T-helper 22 cell (primary cell): Measurements from ENCODE around the gene CDIPT.
A peak's percentile ranks its signal among the peaks of the same experiment; 100 is the strongest.
"Not testable (repeated sequence)": the region's sequence is repeated elsewhere in the genome, so short reads cannot be mapped to it uniquely, and the experiment has no call there.

Experiments used
- DNase-seq: peaks from one replicate; pipeline ENCODE4 v3.0.0-alpha.2; 2020; ENCODE audit warnings: low read depth

Gene CDIPT

GRCh38 chr16:29862884-29863668 is at the start of gene CDIPT:
CDIPT (minus strand) TSS chr16:29863226; CDS start chr16:29862857, 369 bp downstream.
- DNase-seq = peak; percentile 90

GRCh38 chr16:29912087-29912486 is 49.1 kb upstream of the CDIPT start:
- no peak for DNase-seq

GRCh38 chr16:29911676-29912010 is 48.6 kb upstream of the CDIPT start:
- DNase-seq = no peak

GRCh38 chr16:29910819-29911675 is 48.0 kb upstream of the CDIPT start:
- no peak for DNase-seq

- DNase-seq = not testable (repeated sequence)
Observed at GRCh38 chr16:29909851-29910250, 46.8 kb upstream of the CDIPT start.

GRCh38 chr16:29909391-29909790 is 46.4 kb upstream of the CDIPT start:
- no peak for DNase-seq

- DNase-seq = no peak
Observed at GRCh38 chr16:29908719-29909220, 45.7 kb upstream of the CDIPT start.

- no peak for DNase-seq
Observed at GRCh38 chr16:29907973-29908372, 44.9 kb upstream of the CDIPT start.

GRCh38 chr16:29906520-29907244 is 43.7 kb upstream of the CDIPT start:
- DNase-seq = no peak

- DNase-seq = no peak
Observed at GRCh38 chr16:29905668-29906067, 42.6 kb upstream of the CDIPT start.

GRCh38 chr16:29904947-29905346 is 41.9 kb upstream of the CDIPT start:
- no peak for DNase-seq

GRCh38 chr16:29903590-29903989 is 40.6 kb upstream of the CDIPT start:
- no peak for DNase-seq

- no peak for DNase-seq
Observed at GRCh38 chr16:29901607-29901945, 38.5 kb upstream of the CDIPT start.

- no peak for DNase-seq
Observed at GRCh38 chr16:29900888-29901606, 38.0 kb upstream of the CDIPT start.

- DNase-seq = peak; percentile 52
Observed at GRCh38 chr16:29900102-29900887, 37.3 kb upstream of the CDIPT start, which contains the start of gene ASPHD1. ASPHD1 (plus strand) TSS chr16:29900488; CDS start chr16:29900972, 484 bp downstream.

- no peak for DNase-seq
Observed at GRCh38 chr16:29899516-29900101, 36.6 kb upstream of the CDIPT start, which contains the start of gene SEZ6L2. SEZ6L2 (minus strand) TSS chr16:29899550; CDS start chr16:29899019, 531 bp downstream.

GRCh38 chr16:29898804-29899515 is 35.9 kb upstream of the CDIPT start:
- no peak for DNase-seq

- no peak for DNase-seq
Observed at GRCh38 chr16:29898135-29898803, 35.2 kb upstream of the CDIPT start.

- DNase-seq = no peak
Observed at GRCh38 chr16:29897333-29897732, 34.3 kb upstream of the CDIPT start.
